Measurements from ENCODE around the gene DCPS.
"Not testable (repeated sequence)": the region's sequence is repeated elsewhere in the genome, so short reads cannot be mapped to it uniquely, and the experiment has no call there.

GRCh38 chr11:126366823-126367654 lies 63.2 kb downstream of the DCPS start:
- TF ChIP-seq MLX, FOXP4 (CRISPR knock-in tag; IDR thresholded peaks at IDR 0.05): not testable (repeated sequence)
- TF ChIP-seq, protein P1, sequence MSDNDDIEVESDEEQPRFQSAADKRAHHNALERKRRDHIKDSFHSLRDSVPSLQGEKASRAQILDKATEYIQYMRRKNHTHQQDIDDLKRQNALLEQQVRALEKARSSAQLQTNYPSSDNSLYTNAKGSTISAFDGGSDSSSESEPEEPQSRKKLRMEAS (CRISPR knock-in tag; IDR thresholded peaks at IDR 0.05), result not testable (repeated sequence)
